DND-41 (cell line): ENCODE data around the gene FBXL14.

Experiments used
- ATAC-seq: fragments of 200-7000 bp; cut with Tn5 transposase; 3 replicates; pipeline ENCODE4 v1.9.1; 2021; ENCODE audit warnings: low read depth; ENCODE audit not compliant: insufficient read depth
- DNase-seq: peaks from one replicate; pipeline ENCODE4 v3.0.0-alpha.2; 2020
- H2AFZ ChIP-seq: 2 replicates; pipeline ENCODE4 v1.6.0; 2012; ENCODE audit warnings: low read depth, low read length
- H3K27ac ChIP-seq: 2 replicates; pipeline ENCODE4 v1.5.1; 2012; ENCODE audit warnings: low read length, inconsistent platforms
- H3K27me3 ChIP-seq: fragments of 200-600 bp; sonication (generic); 2 replicates; pipeline ENCODE4 v1.6.0; 2012; ENCODE audit warnings: low read length, mild to moderate bottlenecking, inconsistent platforms; ENCODE audit not compliant: insufficient read depth, poor library complexity
- H3K36me3 ChIP-seq: 2 replicates; pipeline ENCODE4 v1.5.1; 2012; ENCODE audit warnings: low read length, inconsistent platforms; ENCODE audit not compliant: insufficient read depth
- H3K4me1 ChIP-seq: 2 replicates; pipeline ENCODE4 v1.5.1; 2012; ENCODE audit warnings: mild to moderate bottlenecking, low read length; ENCODE audit not compliant: insufficient read depth
- H3K4me2 ChIP-seq: 2 replicates; pipeline ENCODE4 v1.6.0; 2012; ENCODE audit warnings: mild to moderate bottlenecking, moderate library complexity, low read length, inconsistent platforms; ENCODE audit not compliant: insufficient read depth
- H3K4me3 ChIP-seq, 2 experiments: fragments of 200-600 bp in 1 of 2; shearing (Covaris generic) in 1 of 2; 2 replicates each; pipeline ENCODE4 v1.5.1; 2012 to 2016; ENCODE audit warnings: inconsistent platforms in 2 of 2, low read length in 2 of 2, mild to moderate bottlenecking in 2 of 2, low read depth in 1 of 2, moderate library complexity in 1 of 2
- H3K79me2 ChIP-seq: 2 replicates; pipeline ENCODE4 v1.6.0; 2012; ENCODE audit warnings: low read length, inconsistent platforms; ENCODE audit not compliant: insufficient read depth
- H3K9ac ChIP-seq: 2 replicates; pipeline ENCODE4 v1.6.0; 2012; ENCODE audit warnings: low read depth, mild to moderate bottlenecking, inconsistent platforms, low read length, moderate library complexity
- H3K9me3 ChIP-seq: 2 replicates; pipeline ENCODE4 v1.5.1; 2012; ENCODE audit warnings: low read length, moderate library complexity, mild to moderate bottlenecking, inconsistent platforms; ENCODE audit not compliant: insufficient read depth, severe bottlenecking
- H4K20me1 ChIP-seq: 2 replicates; pipeline ENCODE4 v1.6.0; 2012; ENCODE audit warnings: low read length; ENCODE audit not compliant: insufficient read depth
- CTCF ChIP-seq: IDR thresholded peaks from 2 replicates; pipeline ENCODE4 v1.5.1; 2012; ENCODE audit warnings: borderline replicate concordance, low read length, moderate library complexity, mild to moderate bottlenecking; ENCODE audit not compliant: poor library complexity, severe bottlenecking; ENCODE audit errors: extremely low read depth
- EZH2 ChIP-seq: IDR thresholded peaks from 3 replicates; pipeline ENCODE4 v1.6.1; 2012; ENCODE audit warnings: borderline replicate concordance, low read depth, mild to moderate bottlenecking, moderate library complexity, low read length, inconsistent platforms; ENCODE audit not compliant: severe bottlenecking

Gene FBXL14

DNA sequence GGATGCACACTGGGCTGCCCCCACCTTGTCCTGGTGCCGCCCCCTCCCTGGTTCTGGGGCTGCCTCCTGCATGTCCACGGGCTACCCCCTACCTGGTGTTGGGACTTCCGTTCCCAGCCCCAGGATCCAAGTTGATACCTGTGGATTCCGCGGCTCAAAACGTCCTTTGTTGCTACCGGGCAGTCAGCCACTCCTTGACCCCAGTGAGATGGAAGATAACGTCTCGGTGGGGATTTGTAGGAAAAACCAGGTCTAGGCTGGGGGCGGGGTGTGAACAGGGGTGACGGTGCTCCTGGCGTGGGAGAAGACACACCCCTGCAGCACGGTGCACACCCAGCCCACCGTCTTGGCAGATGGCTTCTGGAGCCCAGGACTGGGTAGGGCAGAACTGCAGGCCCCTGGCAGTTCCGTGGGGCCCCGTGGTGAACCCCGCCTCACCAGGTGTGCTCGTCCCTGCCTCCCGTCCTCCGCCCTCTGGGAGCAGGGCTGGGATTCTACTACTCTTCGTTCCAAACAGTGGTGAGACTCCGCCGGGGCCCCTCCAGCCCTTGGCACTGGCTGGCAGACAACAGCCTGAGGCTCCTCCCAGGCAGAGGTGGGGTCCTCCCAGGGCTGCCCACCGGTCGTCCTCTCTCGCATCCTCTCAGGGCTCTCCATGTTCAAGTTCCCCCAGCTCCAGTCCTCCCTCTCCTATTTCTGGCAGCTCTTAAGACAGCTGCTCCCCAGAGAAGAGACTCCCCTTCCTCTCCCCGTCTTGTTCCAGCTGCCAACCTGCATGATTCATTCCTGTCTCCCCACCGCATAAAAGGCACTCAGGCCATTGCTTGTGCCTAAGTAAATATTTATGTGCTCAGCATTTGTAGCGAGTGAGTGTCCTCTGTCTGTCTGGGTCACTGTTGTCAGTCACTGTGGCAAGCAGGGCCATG lies 75.5 kb downstream of the FBXL14 start:
- Histone ChIP-seq H3K4me3 (no peak overlapping the region), H3K9ac (no peak overlapping the region), H3K9me3 (no peaks in the 10 kb centered on the region), H3K36me3 (no peaks in the 10 kb centered on the region), H3K27me3 (no peaks in the 10 kb centered on the region), H3K4me1 (no peaks in the 10 kb centered on the region), H3K79me2 (no peaks in the 10 kb centered on the region), H3K27ac (no peak overlapping the region), H2AFZ (no peak overlapping the region), H3K4me2 (no peak overlapping the region), H4K20me1 (no peaks in the 10 kb centered on the region)
- ATAC-seq (no peak), DNase-seq (no peak)
- TF ChIP-seq EZH2 (no peak), CTCF (no peak)

GRCh38 chr12:1517734-1518525 lies 76.5 kb downstream of the FBXL14 start:
- Histone ChIP-seq H3K27ac (no peak overlapping the region), H3K4me2 (no peak overlapping the region), H3K4me1 (no peaks in the 10 kb centered on the region), H3K36me3 (no peaks in the 10 kb centered on the region), H4K20me1 (no peaks in the 10 kb centered on the region), H3K4me3 (no peak overlapping the region), H3K9me3 (no peaks in the 10 kb centered on the region), H2AFZ (no peak overlapping the region), H3K27me3 (no peaks in the 10 kb centered on the region), H3K79me2 (no peaks in the 10 kb centered on the region), H3K9ac (no peak overlapping the region)
- TF ChIP-seq EZH2 (no peak), CTCF (no peak)
- ATAC-seq (no peak), DNase-seq (no peak)

- H3K27me3 ChIP-seq = no peaks in the 10 kb centered on the region
- no peaks in the 10 kb centered on the region for H3K9me3 ChIP-seq
- TF ChIP-seq EZH2 (no peak), CTCF (peak; percentile 61)
- H4K20me1 ChIP-seq = no peaks in the 10 kb centered on the region
- DNase-seq (peak; percentile 23), ATAC-seq (no peak)
- no peaks in the 10 kb centered on the region for H3K4me1 ChIP-seq
- H3K4me2 ChIP-seq = no peak overlapping the region
- no peak overlapping the region for H3K4me3 ChIP-seq
- no peaks in the 10 kb centered on the region for H3K79me2 ChIP-seq
- no peaks in the 10 kb centered on the region for H3K36me3 ChIP-seq
- no peak overlapping the region for H3K9ac ChIP-seq
- H3K27ac ChIP-seq = no peak overlapping the region
- H2AFZ ChIP-seq = no peak overlapping the region
These were observed 77.4 kb downstream of the FBXL14 start for GRCh38 chr12:1517007-1517406.
